Ammon's horn (tissue), 1 donor: ENCODE results near the gene SLC45A2.

Source experiments
- DNase-seq: peaks from one replicate; pipeline ENCODE4 v3.0.0-alpha.2; 2016; ENCODE audit warnings: low spot score

The SLC45A2 gene

DNA sequence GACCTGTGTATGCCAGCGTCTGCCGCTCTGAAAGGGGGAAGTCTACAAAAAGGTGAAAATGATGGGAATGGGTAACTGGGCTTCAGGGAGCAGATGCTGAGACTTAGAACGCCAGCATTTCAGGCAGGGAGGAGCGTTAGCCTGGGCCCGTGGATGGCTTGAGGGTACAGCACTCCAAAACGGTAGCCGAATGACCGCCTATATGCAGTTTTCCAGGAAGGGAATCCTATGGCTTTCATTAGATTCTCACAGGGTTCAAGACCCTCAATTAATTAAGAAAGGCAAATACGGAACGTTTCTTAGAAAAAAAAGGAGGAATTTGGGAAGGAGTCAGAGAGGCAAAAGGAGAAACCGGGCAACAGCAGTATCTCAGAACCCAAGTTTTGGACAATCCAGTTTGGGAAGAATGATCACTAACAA is 22.7 kb upstream of the SLC45A2 start:
- peak; percentile 40 for DNase-seq

DNA sequence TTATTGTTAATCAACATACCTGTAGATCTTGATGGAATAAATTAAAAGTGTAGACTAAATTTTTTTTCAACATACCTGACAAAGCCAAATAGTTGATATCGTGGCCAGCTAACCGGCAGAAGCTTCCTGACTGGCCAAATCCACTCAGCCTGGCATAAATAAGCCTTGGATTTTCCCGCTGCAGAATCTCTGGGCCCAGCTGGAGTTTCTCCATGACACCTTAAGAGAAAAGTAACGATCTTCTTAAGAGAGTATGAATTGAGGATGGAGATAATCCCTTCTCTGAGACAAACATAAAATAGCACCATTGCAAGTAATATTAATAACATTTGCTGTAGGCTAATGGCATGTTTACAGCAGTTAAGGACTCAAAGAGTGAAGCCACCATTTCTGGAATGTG is 21.2 kb upstream of the SLC45A2 start:
- no peak for DNase-seq

GRCh38 chr5:34005211-34005610 is 20.7 kb upstream of the SLC45A2 start:
- no peak for DNase-seq

DNA sequence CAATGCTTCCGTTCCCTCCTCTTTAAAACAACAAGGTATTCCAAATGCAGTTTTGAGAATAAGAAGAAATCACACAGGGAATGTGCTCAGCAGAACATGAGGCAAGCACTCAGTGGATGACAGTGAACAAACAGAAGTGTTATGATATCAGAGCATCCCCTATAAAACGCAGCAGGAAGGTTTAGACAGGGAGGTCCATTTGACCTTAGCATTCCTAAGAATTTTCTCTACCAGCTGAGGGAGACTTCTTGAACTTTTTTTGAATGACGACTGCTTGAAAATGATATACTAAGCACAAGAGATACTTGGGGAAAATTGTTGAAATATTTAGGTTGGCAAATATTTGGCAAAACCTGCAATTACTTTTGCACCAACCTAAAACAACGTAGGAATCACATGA is 19.4 kb upstream of the SLC45A2 start:
- DNase-seq = no peak

- no peak for DNase-seq
These were observed 18.3 kb upstream of the SLC45A2 start for GRCh38 chr5:34002629-34003328.

GRCh38 chr5:34001241-34001841 is 16.8 kb upstream of the SLC45A2 start:
- peak; percentile 57 for DNase-seq

DNA sequence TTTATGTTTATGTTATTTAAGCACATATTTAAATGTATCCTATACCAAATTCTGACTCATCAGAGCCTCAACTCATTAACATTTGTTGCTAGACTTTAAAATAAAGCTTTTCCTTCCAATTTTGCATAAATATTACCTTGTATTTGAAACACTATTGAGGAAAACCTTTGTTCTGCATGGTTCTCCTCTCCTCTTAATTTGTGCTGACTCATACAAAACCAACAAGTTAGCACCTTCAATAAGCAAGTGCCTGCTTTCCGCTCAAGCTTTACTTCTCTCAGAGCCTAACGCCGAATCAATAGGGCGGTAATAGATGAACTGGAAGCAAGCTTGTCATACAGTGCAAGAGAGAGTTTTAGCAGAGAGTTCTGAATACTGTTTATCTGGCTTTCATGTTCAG is 15.5 kb upstream of the SLC45A2 start:
- DNase-seq = no peak

DNA sequence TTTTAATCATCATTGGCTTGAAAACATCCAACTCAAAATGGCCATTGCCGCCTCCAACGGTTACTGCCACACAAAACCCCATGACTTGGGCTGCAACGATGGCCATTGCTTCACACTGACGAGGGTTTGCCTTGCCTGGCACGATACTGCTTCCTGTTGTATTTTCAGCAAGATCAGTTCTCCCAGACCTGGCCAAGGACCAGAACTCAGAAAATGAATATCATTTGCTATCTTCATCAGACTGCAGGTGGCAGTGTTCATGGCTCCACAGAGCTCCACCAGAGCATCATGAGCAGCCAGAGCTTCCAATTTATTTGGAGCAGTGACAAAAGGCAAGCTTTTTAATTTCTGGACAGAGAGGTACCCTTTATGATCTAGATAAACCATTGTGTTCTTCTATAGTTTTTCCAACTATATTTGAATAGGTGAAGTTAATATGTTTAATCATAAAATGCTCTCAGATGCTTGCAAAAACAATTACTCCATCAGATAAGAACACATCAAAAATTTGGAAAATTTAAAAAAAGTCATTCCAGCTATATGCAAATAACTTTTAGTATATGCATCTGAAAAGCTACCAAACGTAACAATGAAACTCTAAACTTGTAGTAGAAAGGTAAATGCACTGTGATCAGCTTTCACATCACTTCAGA is 13.0 kb upstream of the SLC45A2 start:
- DNase-seq = peak; percentile 86

DNA sequence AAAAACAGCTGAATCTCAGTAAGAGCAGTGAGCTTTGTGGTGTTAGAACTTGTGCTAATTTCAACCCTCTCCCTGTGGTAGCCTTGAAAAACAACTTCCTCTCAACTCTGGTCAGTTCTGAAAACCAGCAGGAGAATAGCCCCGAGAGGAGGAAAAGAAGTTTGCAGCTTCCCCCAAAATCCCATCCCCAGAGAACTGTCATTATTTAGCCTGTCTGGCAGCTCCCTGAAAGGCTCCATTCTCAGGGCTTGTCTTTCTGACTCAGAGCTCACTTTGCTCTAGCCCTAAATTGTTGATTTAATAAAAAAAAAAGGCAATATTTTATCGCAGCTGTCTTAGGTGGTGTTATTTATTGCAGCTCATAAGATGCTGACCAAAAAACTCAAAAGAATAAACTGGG is 11.4 kb upstream of the SLC45A2 start:
- DNase-seq = no peak

DNA sequence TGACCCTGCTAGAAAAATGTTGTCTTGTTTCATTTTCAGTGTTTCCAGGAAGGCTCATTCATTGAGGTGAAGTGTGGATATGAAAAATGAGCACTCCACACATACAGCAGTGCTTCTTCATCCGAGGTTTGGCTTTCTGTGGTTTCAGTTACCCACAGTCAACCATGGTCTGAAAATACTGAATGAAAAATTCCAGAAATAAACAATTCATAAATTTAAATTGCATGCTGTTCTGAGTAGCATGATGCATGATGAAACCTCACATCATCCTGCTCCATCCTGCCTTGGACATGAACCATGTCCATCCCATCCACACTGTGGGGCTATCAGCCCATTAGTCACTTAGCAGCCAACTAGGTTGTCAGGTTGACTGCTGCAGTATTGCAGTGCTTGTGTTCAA is 10.4 kb upstream of the SLC45A2 start:
- no peak for DNase-seq

- DNase-seq = no peak
These were observed 8.4 kb upstream of the SLC45A2 start for GRCh38 chr5:33992864-33993263.

DNA sequence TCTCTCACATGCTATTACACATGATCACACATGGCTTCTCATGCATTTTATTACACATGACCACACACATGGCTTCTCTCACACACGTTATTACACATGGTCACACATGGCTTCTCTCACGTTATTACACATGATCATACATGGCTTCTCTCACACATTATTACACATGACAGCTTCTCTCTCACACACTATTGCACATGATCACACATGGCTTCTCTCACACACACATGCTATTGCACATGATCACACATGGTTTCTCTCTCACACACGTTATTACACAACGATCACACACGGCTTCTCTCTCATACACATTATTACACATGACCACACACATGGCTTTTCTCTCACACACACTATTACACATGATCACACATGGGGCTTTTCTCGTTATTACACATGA is 954 bp upstream of the SLC45A2 start:
- no peak for DNase-seq

GRCh38 chr5:33984178-33984577 is 315 bp downstream of the SLC45A2 start:
- no peak for DNase-seq

DNA sequence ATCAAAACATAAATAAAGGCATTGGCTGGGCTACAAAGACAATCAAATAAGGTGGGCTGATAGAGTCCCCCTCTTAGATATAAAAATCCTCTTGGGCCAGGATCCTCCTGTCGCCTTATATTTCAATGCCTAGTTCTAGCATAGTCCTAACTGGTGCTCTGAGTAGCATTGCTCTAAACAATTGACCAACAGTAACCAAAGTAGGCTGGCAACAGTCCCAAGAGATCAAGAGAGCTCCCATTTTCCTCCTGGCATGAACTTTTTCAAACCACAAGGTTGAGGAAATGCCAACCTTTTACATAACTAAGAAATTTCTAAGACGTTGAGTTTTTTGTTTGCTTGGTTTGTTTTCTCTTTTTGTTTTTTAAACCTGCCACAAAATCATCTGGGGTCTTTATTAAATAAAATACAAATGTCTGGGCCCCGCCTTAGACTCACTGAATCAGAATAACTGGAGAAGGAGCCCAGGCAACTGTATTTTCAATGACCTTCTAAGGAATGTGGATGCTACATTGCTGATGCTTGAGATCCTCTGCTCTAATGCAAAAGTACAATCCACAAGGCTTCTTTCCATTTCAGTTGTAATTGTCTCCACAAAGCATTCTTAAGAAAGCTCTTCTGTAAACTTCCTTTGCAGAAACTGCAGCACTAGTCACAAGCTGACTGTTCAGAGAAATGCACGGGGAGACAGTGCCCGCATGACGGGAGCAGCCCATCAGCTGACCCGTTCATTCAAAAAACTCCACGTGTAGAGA is 2.9 kb downstream of the SLC45A2 start:
- DNase-seq = no peak

DNA sequence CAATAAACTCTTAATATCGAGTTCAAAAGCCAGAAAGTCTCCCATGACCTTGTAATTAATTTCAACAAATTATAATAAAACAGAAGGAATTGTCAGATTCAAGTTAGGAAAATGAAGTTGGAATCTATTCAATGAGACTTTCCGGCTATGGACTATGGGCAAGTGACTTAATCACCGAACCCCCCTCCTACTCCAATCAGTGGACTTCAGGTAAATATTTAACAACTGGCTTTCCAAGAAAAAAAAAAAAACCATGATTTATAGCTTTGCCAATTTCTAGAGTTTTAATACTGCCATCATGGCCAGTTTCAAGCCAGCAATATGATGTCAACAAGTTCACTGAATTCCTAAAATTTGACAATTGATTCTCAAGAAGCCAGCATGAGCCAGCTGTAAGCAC is 4.5 kb downstream of the SLC45A2 start:
- no peak for DNase-seq

- no peak for DNase-seq
These were observed 6.2 kb downstream of the SLC45A2 start for GRCh38 chr5:33978306-33978705.

- DNase-seq = no peak
These were observed 8.2 kb downstream of the SLC45A2 start for GRCh38 chr5:33976307-33976706.

DNA sequence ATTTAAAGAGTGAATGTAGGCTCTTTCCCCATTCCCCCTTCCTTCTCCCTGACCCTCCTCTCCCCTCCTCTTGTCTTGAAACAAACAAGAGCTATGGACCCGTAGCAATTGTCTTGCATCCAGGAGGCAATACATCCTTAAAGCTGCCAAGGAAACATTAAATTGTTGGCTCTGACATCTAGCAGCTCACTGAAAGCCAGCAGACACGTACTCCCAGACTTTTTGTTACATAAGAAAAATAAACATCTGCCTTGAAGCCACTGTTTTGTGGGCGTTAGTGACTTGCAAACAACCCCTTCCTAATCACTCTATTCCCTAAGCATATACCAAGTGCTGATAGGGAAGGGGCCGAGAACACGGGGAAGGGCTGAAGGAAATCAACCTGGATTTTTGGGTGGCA is 8.6 kb downstream of the SLC45A2 start:
- no peak for DNase-seq

DNA sequence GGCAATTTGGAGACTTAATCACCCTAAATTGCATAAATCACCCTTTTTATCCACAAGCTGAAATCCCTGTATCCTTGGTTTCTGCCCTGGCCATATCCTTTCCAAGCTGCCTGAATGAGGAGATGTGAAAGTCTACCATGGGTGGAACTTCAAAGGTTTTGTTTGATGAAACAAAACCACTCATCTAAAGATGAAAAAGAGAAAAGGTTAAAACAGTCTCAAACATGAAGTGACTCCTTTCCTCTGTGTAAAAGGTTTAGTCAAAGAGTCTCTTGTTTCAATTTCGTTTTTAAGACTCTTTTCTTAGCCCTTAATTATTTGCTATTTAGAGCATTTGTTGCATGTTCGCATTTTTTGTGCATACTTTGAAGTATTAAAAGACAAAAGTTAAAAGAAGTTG is 11.2 kb downstream of the SLC45A2 start:
- no peak for DNase-seq

- peak; percentile 37 for DNase-seq
These were observed 14.7 kb downstream of the SLC45A2 start for GRCh38 chr5:33969572-33970452.

DNA sequence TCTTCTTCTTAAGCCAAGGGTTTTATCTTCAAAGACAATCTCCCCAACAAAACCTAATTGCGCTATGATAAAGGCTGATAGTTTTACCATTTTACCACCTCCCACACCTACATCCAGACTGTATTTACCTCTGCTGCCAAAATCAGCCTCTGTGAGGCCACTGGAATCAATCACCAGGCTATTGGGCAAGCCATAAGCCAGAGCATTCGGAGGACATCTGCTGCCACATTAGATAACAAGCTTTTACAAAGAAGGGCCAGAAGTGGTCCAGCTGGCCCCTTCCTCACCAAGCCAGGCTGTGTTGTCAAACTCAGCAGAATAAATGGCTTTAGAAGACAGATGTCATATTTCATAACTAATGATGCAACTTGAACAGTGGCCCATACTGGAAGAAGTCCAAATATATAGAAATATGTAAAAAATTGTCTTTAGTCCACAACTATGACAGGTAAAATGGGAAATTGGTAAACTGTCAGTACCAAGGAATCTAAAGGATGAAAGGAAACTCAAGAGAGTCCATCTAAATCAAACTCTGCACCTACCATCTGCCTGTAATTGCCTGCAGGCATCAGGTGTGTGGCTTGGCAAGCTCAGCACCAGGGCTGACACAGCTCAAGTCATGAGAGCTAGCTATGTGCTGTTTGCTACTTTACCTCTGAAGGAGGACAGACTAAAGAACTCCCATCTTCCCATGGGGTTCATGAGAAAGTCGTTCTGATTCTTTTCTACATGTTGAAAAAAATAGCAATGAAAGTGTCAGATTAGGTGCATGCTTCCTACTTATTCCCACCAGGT is 16.1 kb downstream of the SLC45A2 start:
- DNase-seq = no peak
